GM19238 (cell line): Measurements from ENCODE around the gene TET3.
A peak's percentile ranks its signal among the peaks of the same experiment; 100 is the strongest.
"Not testable (repeated sequence)": the region's sequence is repeated elsewhere in the genome, so short reads cannot be mapped to it uniquely, and the experiment has no call there.

Experiments used
- DNase-seq: peaks from one replicate; pipeline ENCODE4 v3.0.0; 2011; ENCODE audit warnings: low spot score; ENCODE audit not compliant: insufficient read length

The TET3 gene

DNA sequence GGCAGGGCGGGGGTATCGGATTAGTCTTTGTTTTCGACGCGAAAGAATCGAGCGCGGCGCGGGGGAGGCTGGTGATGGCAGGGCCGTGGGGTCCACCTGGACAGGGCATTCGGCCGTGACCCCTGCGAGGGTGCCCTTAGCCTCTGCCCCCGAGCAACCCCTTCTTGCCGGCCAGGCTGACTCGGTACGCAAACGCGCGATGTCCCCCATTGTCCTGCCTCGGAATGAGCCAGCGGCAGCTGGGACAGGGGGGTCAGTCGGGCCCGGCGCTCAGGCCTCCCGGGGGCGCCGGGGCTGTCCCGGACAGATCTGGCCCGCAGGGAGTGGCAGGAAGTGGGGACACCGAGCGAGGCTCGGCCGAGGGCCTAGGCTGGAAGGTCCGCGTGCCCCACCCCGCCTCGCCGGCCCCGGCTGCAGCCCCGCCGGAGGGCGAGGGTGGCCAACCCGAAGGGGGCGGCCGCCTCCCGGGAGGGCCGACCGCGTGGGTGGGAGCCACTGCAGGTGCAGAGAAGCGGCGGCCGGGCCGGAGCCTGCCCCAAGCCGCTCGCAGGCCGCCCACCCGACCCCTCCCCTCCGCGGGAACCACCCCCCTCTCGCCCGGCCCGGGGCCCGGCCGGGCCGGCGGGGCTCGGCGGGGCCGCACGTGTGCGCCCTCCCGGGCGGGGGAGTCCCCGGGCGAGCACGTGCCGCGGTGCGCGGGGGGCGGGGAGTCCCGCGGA lies at the start of gene TET3:
Gene TET3 (plus strand): TSS at position 708 of the 719 bp plus-strand sequence. CDS start 1,494 bp downstream, outside the sequence.
- DNase-seq = peak; percentile 75

DNA sequence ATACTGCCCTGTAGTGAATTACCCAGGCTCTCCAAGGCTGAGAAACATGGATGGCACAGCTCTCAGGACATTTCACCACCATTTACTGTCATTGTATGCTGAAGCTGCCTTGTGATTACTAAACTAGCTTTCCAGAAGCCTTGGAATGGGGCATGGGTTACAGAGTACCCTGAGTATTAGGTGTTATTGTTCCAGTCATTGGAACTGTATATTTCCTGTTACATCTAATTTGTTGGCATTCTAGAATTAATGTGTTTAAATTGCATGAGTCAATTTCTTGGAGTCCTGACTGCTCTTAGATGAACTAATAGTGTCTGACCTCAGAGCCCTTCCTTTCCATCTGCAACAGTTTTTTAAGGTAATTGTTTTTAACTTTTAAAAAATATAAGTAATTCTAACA lies 49.1 kb upstream of the TET3 start:
- no peak for DNase-seq

DNA sequence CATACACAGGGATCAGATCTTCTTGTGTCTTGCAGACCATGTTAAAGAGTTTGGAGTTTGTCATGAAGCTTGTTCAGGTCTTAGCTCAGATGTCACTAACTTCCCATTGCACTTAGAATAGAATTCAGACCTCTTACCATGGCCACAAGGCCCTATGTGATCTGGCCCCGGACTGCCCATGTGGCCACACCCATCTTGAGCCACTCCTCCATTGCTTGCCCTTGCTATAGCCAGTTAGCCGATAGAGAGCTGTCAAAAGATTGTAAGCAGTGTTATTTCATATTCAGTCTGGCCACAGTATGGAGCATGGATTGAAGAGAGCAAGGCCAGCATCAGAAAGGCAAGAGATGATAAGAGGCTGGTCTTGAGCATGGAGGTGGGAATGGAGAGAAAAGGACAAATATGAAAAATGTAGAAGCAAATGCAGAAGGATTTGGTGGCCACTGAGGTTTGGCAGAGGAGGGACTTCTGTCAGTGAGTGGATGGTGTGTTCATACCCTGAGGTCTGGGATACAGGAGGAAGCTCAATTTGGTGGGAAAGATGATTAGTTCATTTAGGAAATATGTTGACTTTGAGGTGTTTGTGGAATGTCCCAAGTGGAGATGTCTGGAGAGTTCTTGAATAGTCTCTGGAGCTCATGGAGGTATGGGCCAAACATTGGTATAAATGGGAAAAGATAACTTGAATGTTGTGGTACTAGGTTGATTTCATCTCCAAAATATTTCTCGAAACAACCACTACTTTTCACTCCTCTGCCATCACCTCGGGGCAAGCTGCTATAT lies 47.4 kb upstream of the TET3 start:
- DNase-seq = no peak

DNA sequence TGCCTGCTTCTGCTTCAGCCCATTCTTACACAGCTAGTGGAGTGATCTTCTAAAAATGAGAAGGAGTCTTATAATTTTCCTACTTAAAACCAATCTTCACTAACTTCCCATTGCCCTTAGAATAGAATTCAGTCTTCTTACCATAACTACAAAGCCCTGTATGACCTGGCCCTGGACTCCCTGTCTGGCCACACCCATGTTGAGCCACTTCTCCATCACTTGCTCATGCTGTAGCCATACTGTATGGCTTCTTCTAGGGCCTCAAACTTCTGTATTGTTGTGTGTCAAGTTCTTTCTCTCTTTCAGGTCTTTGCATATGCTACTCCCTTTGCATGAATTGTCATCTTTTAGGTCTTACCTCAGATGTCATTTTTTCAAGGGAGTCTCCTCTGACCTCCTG lies 46.8 kb upstream of the TET3 start:
- DNase-seq = no peak

DNA sequence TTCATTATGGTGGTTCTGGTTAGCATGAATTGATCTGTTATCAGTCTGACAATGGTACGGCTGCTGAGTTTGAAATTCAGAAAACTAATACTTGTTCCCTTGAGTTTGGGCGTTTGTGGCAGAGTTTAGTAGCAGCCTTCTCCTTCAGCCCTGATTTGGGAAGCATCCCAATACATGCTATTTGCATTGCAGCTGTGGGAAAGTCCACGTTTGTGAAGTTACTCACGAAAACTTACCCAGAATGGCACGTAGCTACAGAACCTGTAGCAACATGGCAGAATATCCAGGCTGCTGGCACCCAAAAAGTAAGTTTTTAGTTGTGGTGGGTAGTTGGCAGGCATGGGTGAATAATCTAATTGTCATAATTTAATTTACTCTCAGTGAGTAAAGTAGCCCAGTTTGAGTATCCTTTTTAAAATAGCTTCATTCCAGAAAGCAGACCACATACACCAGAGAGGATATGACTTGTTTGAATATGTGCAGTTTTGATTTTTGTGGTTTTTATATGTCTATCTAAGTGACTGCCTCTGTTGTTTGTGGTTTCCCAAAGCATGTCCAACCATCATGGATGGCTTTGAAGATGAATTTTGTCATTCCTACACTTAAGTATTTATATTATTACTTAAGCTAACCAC lies 45.9 kb upstream of the TET3 start:
- no peak for DNase-seq

DNA sequence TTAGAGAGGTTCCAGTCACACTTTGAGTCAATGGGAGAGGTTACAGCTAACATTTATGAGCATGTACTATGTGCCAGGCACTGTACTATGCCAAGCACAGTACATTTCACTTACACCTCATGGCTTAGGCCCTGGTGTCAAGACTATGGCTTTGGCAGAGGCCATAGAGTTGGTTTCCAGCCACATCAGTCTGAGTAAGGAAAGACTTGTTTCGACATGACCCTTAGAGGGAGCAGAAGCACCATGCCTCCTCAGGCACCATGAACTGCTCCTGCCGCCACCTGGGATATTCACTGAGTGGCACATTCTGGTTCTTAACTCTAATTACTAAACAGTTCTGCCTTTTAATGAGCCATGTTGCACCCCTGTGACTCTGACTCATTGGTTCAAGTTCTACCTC lies 45.3 kb upstream of the TET3 start:
- no peak for DNase-seq

DNA sequence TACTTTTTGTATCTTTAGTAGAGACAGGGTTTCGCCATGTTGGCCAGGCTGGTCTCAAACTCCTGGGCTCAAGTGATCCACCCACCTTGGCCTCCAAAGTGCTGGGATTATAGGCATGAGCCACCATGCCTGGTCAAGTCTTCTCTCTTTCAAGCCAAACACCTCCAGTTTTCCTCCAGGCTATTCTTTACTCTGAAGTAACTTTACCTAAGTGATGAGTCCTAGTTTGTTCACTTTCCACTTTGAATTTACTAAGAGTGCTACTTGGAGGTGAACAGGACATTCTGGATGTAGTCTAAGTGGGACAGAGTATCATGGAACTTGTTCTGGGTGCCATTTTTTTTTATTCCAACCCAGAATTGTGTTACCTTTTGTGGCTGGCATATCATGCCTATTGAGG lies 44.6 kb upstream of the TET3 start:
- DNase-seq = not testable (repeated sequence)

DNA sequence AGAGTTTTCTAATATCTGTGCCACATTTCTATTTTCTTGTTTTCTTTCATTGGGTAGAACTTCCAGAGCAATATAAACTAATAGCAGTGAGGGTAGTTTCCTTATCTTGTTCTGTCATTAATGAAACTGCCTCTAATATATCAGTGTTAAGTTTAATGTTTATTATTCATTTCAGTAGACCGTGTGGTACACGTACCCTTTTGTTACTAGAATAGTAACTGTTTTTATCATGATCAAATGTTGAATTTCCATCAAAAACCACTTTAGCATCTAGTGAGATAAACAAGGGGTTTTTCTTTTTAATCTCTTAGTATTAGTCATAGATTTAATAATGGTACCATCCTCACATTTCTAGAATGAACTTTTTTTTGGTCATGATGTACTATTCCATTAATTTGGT lies 42.0 kb upstream of the TET3 start:
- DNase-seq = no peak

DNA sequence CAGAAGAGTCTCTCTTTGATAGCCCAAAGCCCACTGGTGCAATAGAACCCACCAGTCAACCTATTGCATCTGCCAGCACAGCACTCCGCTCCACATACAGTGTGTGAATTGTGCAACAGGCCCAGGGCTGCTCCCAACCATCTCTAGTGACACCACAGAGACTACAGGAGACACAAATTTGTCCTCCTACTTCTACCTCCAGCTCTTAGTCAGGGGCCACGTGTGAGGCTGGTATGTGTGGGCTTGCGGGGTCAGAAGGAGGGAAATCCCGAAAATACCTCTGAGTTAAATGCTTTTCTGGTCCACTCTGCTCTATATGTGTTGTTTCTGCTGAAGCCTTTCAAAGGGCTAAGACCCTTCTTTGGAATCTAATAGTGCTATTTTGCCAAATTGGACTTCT lies 40.0 kb upstream of the TET3 start:
- DNase-seq = no peak

DNA sequence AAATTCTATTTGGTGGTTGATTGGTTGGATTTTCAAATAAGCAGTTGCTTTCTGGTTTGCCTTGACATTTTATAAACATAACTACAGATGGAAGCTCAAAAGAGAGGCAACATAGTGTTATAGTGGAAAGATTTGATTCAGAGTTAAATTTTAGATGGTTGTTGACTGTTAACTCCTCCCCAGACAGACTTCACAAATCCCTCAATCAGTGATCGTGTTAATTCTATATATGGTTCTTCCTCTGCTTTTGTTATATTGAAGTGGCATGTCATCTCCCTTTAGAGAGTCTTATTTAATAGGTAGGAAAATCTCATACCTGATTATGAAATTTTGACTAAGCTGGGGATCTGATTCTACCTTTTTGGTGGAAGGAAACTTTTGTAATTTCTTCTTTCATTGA lies 38.5 kb upstream of the TET3 start:
- DNase-seq = no peak

DNA sequence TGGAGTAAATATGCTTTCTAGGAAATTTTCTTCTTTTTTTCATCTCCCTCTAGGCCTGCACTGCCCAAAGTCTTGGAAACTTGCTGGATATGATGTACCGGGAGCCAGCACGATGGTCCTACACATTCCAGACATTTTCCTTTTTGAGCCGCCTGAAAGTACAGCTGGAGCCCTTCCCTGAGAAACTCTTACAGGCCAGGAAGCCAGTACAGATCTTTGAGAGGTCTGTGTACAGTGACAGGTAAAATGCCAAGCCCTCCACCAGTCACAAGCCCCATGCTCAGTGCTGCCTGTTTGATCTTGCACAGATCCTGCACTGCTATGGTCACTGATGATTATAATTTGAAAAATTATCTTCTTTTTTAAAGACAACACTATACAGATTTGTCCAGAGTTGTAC lies 38.0 kb upstream of the TET3 start:
- DNase-seq = no peak

DNA sequence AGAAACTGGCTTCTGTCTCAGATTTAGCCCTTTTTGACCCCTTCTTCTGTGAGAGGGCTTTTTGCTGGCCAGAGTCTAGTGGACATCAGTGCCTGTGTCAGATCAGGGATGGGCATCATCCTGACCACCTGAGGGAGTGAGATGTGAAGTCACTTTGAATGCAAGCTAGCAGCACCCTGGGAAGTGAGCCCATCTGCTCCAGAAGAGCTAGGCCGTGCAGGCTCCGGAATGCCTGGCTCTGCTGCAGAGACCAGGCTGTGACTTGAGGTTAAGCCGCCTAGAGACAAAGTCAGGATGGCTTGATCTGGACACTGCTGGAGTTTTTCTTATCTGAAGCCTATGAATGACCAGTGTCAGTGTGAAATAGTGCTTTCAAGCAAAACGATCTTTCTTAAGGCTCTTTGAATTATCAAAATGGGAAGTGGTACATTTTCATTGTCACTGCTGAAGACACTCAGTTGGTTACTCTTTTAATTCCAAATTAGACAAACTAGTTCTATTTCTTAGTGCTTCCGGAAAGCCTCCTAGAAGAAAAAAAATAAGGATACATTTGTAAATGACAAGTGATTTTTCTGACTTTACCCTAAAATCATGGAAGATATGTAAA lies 37.2 kb upstream of the TET3 start:
- DNase-seq = no peak

DNA sequence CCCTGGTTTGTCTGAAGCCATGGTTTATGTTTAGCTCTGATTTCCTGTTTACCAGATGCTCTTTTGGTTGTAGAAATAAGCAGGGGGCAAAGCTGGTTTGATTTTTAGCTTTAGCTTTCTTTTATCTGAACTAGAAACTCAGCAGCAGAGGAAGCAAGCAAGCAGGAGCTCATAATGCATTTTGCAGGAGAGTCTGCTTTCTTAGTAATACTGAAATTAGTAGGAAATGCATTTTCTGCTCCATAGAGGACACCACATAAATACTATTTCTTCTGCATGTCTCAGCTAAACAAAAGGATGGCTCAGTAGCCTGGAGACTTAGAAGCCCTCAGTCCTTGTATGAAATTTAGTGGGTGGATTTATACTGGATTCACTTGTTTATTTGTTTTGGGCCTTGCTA lies 34.9 kb upstream of the TET3 start:
- no peak for DNase-seq

DNA sequence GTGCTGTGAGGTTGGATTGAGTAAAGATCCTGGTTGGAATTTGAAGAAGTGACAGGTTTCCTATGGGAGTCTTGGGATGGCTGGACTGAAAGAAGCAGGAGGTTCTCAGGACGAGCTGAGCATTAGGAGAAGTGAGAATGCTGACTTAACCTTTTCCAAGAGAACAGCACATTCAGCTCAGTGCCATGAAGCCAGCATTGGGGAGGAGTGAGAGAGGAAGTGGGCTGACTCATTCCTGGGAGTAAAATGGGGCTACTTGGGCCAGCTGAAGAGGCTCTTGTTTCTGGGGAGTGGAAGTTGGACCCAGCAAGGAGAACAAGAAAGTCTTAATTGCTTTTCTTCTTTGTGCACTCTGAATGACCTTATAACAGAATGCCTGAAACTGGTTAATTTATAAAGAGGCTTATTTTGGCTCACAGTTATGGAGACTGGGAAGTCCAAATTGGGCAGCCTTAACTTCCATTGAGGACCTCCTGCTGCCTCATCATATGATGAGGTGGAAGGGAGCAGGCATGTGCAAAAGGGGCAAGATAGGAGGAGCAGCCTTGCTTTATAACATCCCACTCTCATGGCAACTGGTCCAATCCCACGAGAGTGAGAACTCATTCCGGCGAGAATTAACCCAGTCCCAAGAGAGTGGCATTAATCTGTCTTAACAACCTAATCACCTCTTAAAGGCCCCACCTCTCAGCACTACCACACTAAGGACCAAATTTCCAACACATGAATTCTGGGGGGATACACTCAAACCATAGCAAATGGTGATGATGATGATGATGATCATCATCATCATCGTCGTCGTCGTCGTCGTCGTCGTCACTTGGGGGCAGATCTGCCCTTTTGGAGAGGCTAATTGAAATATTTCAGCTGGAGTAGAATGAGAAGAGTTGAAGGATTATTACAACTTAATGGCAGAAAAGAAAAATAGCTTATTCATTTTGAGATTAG lies 31.9 kb upstream of the TET3 start:
- DNase-seq = no peak

DNA sequence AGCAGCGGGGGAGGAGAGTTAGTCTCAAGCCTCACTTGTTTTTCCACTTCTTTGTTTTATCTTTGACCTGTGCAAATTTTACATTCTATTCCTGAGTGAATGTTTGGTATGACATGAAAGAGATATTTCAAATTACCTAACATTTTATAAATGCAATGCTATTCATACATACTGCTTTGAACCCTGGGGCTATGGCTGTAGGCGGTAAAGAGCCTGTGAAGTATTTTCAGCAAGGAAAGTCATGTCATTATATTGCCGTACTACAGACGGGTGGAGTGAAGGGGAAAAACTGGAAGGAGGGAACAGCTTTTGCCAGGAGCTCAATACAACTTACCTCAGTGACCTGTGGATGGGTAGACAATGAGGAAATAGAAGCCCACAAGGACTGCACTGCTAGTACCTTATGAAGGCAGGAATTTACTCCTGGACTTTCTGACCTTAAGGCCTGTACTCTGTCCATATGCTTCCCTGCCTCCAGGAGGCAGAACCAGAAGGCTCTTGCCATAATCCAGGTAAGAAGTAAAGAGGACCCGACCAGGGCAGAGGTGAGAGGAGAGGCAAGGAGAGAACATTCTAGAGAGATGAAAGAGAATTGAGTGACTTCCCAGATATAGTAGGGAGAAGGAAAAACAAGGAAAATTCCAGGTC lies 28.4 kb upstream of the TET3 start:
- no peak for DNase-seq

DNA sequence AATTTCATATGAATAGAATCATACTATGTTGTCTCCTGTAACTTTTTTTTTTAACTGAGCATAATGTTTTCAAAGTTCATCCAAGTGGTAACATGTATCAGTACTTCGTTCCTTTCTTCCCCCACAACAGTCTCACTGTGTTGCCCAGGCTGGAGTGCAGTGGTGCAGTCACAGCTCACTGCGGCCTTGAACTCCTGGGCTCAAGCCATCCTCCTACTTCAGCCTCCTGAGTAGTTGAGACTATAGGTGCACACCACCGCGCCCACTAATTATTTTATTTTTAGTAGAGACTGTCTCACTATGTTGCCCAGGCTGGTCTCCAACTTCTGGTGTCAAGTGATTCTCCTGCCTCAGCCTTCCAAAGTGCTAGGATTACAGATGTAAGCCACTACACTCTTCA lies 23.4 kb upstream of the TET3 start:
- no peak for DNase-seq

DNA sequence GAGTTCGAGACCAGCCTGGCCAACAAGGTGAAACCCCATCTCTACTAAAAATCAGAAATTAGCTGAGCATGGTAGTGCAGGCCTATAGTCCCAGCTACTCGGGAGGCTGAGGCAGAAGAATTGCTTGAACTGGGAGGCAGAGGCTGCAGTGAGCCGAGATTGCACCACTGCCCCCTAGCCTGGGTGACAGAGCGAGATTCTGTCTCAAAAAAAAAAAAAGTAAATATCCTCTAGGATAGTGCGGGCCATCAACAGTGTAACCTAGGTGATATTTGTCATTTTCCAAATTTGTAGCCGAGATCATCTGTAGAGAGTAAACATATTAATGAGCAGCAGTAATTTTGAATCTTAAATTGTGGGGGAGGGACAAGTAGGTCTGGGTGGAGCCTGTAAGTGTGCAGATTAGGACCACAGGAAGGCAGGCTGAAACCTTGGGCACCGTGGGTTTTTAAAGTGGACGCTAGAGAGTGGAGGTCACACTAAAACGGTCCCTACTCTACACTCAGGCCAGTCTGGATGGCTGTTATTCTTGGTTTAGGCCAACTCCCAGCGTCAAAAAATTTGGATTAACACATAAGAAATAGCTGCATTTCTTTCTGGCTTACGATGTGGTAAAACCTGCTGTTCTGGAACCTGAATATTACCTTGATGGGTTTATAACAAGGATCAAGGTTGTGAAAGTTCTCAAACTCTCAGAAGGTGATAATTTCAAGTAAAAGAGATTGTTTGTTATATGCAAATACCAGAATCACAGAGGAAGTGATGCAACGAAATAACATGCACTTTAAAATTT lies 22.7 kb upstream of the TET3 start:
- DNase-seq = no peak

DNA sequence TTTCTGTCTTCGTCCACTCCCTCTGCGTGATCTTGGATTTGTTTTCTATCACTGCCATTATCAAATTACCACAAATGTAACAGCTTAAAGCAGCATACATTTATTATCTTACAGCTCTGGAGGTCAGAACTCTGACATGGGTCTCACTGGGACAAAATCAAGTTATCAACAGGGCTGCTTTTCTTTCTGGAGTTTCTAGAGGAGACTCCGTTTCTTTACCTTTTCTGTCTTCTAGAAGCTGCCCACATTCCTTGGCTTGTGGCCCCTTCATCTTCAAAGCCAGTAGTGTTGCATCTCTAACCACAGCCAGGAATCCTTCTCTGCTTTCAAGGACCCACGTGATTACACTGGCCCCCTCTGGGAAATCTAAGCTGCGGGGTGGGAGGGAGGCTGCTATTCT lies 21.9 kb upstream of the TET3 start:
- no peak for DNase-seq

DNA sequence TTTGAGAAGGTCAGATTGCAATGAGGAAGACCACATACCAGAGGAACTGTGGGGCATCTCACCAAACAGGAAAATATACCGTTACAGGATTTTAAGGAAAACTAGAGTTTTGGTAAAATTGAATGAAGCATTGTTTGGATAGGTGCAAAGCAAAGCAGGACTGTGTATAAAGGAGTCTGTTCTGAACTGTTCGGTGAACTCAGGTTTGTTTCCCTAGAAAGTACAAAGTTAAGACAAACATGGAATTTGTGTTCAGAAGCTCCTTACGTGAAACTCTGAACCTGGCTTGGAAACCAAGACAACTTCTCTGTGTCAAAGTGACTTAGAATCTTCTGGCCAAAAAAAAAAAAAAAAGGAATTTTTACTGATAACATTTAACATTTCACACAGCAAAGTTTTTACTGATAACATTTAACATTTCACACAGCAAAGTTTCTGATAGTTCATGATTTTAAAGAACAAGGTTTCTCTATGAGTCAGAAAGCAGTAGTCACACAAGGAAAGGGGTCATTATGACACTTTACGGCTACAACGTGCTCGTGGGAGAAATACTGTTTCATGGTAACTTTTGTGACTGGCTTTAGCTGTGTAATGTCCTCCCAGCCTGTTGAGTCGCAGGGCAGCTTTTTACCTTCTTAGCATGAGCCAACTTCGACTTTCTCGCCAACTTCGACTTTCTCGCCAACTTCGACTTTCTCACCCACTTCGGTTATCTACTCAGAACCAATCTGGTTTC lies 21.2 kb upstream of the TET3 start:
- DNase-seq = no peak
